COLO668 (cell line): ENCODE measurements around the gene LRRFIP2.
"Not testable (repeated sequence)": the region's sequence is repeated elsewhere in the genome, so short reads cannot be mapped to it uniquely, and the experiment has no call there.

Source experiments
- DNase-seq: peaks from one replicate; lab custom pipeline; 2025; ENCODE audit not compliant: unreplicated experiment; lab: John Stamatoyannopoulos, UW

The LRRFIP2 gene

DNA sequence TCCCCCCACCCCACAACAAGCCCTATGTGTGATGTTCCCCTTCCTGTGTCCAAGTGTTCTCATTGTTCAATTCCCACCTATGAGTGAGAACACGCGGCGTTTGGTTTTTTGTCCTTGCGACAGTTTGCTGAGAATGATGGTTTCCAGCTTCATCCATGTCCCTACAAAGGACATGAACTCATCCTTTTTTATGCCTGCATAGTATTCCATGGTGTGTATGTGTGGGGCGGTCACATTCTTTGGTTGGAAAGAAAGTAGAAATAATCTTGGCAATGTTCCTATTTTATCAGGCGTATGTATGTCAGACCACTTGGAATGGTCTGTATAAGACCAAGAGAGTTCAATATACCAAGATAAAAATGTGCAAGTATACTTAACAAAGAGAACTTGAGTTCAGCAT is 52.3 kb downstream of the LRRFIP2 start:
- DNase-seq: not testable (repeated sequence)

DNA sequence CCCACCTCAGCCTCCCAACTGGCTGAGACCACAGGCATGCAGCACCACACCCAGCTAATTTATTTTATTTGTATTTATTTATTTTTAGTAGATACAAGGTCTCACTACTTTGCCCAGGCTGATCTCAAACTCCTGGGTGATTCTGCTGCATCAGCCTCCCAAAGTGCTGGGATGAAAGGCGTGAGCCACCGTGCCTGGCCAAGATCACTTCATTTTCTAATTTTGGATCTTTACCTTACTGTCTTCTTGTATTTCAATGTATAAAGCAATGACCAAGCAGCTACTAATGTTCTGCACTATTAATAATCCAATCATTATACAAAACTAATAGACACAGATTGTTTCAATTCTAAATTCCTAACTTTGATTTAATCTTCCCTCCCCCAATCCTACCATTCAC is 56.2 kb downstream of the LRRFIP2 start:
- no peak for DNase-seq

DNA sequence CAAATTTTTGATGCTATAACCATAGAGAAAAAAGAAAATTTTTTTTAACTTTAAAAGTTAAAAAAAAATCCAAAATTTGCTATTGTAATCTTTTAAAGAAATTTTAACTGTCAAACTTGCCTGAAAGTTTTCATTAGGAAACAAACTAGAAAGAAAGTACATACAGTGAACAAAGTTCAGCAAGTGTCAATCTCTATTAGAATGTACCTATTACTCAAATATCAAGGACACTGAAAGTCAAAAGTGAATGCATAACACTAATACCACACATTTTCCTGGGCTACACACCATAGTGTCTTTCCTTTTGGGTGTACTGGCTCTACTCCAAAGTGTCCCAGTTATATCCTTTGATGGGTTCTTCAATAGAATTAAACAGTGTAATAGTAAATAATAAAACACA is 56.8 kb downstream of the LRRFIP2 start:
- DNase-seq: no peak

DNA sequence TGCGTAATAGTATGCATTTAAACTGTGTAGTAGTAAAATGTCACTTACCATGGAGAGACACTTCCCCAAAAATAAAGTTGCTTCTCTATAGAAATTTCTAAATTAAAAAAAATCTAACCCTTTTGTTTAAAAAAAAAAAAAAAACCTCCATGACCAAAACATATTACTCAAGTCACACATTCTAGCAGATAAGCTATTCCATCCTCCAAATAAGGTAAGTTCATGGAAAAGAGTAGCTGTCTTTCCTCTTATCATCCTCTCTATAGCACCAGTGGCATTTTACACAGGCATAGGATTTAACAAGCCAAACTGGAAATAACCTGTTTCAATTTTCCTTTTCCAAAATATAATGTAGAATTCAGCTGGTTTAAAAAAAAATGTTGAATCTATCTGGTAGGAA is 57.4 kb downstream of the LRRFIP2 start:
- DNase-seq: no peak

DNA sequence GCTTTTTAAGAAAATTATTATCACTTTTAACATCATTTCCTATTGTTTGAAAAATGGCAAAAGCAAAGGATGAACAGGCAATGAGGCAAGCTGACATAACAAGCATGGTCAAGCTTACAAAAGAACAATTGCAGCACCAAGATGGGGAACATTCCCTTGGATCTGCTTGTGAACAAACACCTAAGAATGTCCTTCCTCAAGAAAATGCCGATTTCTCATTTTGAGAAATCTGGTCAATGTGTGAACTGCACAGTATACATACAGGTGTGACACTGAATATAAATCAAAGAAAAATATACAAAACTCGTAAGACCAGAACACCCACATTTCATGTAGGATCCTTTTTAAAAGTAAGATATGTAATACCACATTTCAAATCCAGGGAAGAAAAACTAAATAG is 58.9 kb downstream of the LRRFIP2 start:
- no peak for DNase-seq

DNA sequence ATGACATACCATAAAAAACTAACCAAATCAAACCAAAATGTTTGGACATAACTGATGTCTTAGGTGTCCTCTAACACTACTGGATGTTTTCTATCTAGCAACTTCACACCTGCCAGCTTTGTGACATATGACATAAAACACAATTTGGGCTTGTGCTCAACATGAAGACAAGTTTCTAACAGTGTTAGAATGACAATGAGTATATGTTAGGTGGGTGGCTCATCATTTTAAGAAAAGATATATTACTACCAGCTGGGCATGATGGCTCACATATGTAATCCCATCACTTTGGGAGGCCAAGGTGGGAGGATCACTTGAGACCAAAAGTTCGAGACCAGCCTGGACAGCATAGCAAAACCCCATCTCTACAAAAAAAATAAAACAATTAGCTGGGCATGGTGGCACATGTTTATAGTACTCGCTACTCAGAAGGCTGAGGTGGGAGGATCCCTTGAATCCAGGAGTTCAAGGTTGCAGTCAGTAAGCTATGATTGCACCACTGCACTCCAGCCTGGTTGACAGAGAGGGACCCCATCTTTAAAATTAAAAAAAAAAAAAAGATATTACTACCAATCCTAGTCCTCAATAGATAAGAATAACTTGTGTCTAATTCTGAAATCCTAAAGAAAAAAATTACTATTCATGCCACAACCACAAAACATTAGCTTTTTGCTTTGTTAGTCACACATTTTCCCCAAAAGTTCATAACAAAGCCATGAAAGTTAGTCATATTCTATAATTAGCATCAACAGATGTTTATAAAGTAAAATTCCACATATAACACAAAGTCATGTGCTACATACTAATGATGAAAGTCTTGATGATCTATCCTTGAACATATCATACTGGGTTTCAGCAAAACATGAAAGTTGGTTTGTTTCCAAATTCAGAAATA is 59.9 kb downstream of the LRRFIP2 start:
- no peak for DNase-seq

DNA sequence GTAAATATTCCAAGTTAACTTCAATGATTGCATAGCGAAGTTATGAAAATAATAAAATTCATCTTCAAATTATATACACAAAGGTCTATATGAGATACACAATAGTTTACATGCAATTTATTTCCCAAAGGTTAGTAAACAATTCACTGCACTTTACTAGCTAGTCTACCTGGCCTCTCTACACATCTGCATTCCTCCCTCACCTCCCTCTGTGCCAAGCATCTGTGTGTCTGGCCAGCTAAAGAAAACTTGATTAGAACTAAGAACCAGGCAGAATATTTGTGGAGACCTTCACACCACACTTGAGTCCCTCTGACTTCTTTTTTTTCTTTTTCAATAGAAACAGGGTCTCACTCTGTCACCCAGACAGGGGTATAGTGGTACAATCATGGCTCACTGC is 61.4 kb downstream of the LRRFIP2 start:
- DNase-seq: no peak

DNA sequence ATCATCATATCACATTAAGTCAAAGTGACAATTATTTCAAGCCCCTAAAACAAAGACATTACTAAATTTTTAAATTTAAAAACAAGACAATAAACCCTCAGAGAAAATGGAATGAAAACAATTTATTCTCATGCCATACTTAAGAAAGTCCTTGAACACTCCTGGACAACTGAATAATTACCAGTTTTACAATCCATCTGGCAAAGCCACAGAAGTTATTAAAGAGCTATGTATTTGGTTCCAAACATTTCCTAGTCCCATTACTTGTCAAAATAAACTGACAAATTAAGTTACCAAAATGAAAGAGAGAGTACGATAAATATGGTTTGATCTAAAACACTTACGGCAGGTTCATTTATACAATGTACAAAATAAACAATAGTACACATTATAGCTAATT is 63.2 kb downstream of the LRRFIP2 start:
- DNase-seq: no peak

DNA sequence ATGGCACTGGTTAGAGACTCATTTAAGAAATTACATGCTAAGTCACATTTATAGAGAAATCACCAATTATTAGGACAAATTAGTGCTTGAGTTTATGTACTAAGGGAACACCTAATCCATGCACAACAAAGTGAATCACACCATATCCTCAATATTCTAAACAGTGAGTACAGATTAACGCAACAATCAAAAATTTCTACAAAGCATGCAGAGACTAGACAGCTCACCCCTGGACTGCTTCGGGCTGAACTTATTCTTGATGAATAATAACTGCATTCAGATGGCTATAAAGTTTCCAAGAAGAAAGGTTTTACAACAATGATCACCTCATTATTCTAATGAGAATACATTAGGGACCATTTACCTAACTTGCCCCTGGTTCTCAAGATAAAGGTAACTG is 66.5 kb downstream of the LRRFIP2 start:
- DNase-seq: no peak

DNA sequence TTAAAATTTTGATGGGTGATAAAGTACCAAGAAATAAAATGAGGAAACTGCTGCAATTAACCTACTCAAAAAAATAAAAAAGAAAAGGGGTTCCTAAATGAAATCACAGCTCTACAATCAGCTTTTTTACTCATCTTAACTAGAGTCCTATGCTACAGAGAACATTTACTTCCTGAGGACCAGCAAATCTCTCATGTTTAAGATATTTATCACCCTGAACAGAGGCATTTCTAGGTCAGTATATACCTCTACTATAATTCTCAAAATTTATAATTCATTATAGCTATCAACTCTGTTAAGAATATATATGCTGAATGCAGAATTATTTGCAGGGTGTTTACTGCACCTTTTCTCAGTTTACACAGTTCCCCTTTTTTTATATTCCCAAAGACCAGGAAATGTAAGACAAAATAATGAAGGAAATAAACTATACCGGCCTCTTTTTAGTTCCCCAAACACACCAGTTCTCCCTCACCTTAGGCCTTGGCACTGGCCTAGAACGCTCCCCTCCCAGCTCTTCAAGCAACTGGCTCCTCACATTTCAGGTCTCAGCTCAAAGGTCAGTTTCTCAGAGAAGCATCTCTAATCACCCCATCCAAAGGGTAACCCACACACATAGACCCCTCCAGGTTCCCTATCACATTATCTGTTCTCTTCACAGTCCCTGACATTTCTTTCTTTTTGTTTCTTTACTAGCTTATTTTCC is 71.1 kb downstream of the LRRFIP2 start:
- DNase-seq: no peak

DNA sequence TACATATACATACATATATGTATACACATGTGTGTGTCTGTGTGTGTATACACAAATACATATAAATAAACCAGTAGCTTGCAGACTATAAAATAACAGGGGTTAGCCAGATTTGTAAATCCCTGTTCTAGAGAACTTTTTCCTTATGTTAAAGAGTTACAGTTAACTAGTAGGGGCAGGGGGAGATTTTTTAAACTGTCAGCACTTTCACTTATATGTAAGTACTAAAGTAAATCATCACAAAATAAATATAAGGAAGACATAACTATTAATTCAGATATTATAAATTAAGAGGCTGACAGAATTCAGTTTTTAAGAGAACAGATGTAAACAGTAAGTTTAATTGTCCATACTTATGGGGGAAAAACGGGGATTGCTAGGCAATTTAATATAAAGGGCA is 74.0 kb downstream of the LRRFIP2 start:
- DNase-seq: no peak

DNA sequence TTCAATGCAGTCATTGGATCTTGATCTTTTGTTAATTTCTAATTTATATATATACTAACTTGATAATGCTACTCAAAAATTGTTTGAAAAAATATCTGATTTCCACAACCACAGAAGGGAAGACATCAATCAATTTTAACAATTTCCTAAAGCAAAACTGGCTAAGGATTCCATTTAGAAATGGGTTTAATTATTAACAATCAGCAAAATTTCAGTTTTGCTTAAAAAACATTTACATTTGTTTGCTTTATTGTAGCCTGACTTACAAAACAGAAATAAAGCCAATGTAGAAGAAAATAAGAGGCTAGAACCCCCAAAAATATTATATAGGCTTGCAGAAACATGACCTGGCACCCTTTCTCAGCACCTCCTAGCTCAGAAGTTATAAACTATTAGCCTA is 74.9 kb downstream of the LRRFIP2 start:
- no peak for DNase-seq

DNA sequence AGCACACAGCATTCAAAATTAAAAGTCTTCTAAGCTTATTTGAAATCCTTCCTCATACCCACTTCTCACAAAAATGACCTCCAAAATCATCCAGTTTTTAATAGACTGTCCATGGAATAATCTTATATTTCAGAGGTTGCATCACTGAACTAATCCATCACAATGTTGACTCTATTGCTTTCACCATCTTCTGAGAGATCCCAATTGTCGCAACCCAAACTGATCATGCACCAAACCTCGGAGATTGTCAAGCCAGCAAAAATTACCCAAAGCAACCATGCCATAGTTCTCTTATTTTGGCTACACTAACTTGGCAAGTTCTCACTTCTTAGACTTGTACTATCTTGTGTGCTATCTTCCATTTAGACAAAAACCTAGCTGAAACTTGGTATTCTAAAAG is 75.5 kb downstream of the LRRFIP2 start:
- DNase-seq: no peak

DNA sequence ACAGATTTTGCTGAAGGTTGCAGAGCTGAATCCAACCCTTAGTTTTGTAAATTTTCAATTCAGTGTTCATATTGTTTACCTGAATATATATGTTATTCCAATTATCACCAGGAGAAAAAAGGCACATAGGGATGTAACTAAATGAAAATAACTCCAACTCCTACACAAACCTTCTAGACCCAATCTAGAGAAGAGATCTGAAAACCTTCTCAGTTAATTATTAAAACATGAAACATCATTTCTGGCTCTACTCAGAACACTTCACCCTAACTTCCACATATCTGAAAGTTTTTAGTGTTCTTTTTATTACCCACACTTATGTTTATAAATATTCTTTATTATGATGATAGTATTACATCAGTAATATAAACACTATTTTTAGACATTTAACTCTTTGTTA is 76.6 kb downstream of the LRRFIP2 start:
- no peak for DNase-seq

DNA sequence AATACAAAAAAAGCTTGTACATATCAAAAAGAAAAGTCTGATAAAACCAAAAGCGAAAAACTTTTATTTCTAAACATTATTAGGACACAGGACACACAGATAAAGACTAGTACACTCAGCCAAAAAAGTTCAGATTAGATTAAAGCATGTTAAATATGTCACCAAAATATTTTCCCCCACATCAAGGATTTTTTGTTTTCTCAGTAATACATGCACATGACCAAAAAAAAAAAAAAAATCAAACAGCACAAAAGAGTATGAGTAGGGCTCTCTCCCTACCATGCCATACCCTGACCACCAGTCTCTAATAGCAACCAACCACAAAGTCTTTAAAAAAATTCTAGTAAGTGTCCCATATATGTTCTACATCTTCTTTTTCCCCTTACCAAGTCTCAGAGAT is 77.4 kb downstream of the LRRFIP2 start:
- no peak for DNase-seq

DNA sequence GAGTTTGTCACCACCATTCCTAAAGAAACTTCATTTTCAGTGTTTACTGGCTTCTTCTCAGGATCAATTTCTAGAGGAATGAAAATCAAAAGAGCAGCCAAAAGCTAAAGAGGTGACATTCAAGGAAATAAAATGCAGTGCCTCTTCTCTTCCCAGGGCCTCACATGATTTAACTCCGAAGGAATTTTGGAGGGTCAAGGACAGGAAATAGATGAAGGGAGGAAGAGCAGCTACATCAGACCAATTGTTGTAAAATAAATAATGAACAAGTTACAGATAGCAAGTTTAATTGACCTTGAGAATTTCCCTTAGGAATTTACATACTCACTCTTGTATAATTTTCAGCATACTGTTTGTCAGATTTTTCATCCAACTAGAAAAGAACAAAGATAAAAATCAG is 78.1 kb downstream of the LRRFIP2 start:
- no peak for DNase-seq

DNA sequence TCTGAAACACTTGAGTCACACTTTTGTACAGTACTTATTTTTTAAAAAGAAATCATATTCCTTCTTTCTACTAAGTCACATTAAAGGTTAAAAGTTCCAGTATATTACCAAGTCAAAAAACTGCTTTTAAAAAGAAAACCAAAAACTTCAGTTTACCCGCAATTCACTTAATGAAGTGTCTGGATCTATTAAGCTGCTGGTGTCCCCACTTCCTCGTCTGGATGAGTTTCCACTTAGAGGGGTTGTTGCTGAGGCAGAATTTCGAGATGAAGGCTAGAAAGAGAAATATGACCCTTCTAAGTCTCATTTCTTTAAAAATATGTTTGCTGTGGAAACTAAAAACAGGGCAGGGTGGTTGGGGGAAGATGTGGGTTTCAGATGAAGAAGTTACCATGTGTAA is 79.7 kb downstream of the LRRFIP2 start:
- no peak for DNase-seq

DNA sequence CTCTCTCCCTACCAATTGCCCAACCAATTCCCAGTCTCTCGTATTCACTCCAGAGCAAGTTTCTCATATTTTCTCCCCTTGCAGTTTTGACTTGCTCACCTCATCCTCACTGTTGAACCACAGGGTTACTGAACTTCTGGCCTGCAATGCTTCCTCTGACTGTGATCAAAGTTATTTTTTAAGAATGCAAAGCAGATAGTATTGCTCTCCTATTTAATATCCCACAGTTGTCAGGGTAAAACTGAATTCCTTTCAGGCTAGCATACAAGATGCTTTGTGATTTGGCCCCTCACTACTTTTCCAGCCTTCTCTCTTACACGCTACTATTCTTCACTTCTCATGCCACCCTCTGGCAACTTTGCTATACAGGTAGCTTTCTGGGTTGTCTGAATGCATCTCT is 80.9 kb downstream of the LRRFIP2 start:
- no peak for DNase-seq

DNA sequence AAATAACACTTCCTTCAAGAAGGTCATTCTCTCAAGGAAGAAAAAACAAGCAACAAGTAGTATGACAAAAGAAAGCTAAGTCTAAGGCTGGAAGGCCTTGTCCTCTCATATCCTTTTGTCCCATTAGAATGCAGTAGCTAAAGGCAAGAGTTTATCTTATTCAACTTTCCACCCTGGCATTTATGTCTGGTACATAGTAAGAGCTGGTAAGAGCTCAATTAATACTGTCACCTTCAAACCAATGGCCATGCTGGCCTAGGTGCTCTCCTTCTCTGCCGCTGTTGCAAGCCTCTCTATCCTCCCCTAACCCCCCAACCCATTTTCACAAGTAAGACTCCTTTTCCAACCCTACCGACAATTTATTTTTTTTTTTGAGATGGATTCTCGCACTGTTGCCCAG is 81.9 kb downstream of the LRRFIP2 start:
- no peak for DNase-seq

DNA sequence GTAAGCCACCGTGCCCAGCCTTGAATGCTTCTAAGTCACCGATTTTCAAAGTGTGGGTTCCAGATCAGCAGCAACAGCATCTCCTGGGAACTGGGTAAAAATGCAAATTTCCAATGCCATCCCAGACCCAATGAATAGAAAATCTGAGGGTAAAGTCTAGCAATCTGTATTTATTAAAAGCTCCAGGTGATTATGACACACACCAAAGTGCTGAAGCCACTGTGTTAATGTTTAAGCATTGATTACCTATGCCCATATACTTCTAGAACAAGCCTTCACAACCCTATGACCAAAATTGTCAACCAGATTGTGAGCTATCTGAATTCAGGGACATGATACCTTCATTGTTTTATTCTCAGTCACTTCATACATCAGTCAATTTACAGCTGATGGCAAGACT is 86.5 kb downstream of the LRRFIP2 start:
- DNase-seq: no peak

DNA sequence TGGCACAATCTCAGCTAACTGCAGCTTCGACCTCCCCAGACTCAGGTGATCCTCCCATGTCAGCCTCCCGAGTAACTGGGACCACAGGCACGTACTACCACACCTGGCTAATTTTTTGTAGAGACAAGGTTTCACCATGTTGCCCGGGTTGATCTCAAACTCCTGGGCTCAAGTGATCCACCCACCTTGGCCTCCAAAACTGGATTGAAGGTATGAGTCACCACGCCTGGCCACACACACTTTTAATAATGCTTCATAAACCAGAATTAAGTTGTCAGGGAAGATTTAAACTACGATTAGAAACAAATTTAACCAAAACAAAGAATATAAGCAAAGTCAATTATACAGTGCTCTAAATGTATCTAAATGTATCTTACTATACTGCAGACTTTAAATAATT is 87.5 kb downstream of the LRRFIP2 start:
- DNase-seq: no peak

DNA sequence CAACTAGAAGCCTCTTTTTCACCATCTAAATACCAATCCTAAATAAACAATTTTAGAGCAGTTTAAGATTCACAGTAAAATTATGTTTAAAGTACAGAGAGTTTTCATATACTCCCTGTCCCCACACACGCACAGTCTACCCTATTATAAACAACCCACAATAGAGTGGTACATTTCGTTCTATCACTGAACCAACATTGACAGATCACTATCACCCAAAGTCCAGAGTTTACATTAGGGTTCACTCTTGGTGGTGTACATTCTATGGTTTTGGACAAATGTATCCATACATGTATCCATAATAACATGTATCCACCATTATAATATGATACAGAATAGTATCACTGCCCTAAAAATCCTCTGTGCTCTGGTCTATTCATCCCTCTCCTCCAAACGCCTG is 92.1 kb downstream of the LRRFIP2 start:
- no peak for DNase-seq

DNA sequence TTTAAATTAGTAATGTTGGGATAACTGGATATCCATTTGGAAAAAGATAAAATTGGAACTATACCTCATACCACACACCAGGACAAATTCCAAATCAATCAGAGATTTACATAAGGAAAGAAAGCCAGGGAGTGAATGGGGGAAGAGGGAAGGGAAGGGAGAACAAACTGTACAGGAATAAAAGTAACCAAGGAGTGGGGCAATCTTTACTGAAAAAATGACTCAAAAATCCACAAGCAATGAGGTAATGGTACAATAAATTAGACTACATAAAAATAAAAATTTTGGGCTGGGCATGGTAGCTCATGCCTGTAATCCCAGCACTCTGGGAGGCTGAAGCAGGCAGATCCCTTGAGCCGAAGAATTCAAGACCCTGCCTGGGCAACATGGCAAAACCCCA is 98.4 kb downstream of the LRRFIP2 start:
- no peak for DNase-seq
